Activated CD4-positive, alpha-beta T cell treated with anti-CD3 and anti-CD28 coated beads for 36 hours (primary cell): ENCODE data around the gene ACOX3. TPM values are rescaled to one million over a fixed set of nuclear protein-coding genes. Genes with fewer than 3 reads are reported as not detected.
"Not testable (repeated sequence)": the region's sequence is repeated elsewhere in the genome, so short reads cannot be mapped to it uniquely, and the experiment has no call there.

ENCODE experiments used
- ATAC-seq: fragments of 200-7000 bp; cut with Tn5 transposase; one replicate; pipeline ENCODE4 v1.10.0; 2021; ENCODE audit warnings: mild to moderate bottlenecking, moderate library complexity
- CTCF ChIA-PET: fragments of 350-600 bp; sonication (Branson Sonifier 250); formaldehyde crosslinking; loops from one replicate; lab custom pipeline; 2021; ENCODE audit warnings: antibody characterized with exemption; lab: Charles Lee
- POLR2A ChIA-PET: fragments of 350-600 bp; sonication (Branson Sonifier 250); formaldehyde crosslinking; loops from one replicate; lab custom pipeline; 2021; ENCODE audit warnings: antibody characterized with exemption, inconsistent platforms; lab: Charles Lee
- DNase-seq: peaks from one replicate; pipeline ENCODE4 v3.0.0-alpha.2; 2020
- H3K27ac Mint-ChIP-seq: one replicate; pipeline ENCODE4 v1.8.0; 2021; ENCODE audit warnings: mixed read lengths
- H3K27me3 Mint-ChIP-seq: one replicate; pipeline ENCODE4 v1.8.0; 2021; ENCODE audit warnings: mixed read lengths
- H3K36me3 Mint-ChIP-seq: one replicate; pipeline ENCODE4 v1.8.0; 2021; ENCODE audit warnings: low read depth, mixed read lengths
- H3K4me1 Mint-ChIP-seq: one replicate; pipeline ENCODE4 v1.8.0; 2021; ENCODE audit warnings: mixed read lengths
- H3K4me3 Mint-ChIP-seq: one replicate; pipeline ENCODE4 v1.8.0; 2021; ENCODE audit warnings: mild to moderate bottlenecking, moderate library complexity, mixed read lengths
- H3K9me3 Mint-ChIP-seq: one replicate; pipeline ENCODE4 v1.8.0; 2021; ENCODE audit warnings: low read depth, mixed read lengths
- intact Hi-C, 2 experiments: fragments of 100-400 bp; cut with DNase I in 1 of 2; cut with micrococcal nuclease in 1 of 2; formaldehyde crosslinking; loops; one replicate each; pipeline versions ENCODE4 v1.14.2 to v1.15.1; 2022 to 2024; cut with DNase I, micrococcal nuclease
- total RNA-seq, 2 experiments: library from RNA; stranded (reverse); gene quantifications; one replicate each; pipeline ENCODE4 v1.2.3, GENCODE V29; 2021

ACOX3 gene
- total RNA-seq, 2 experiments from 2014 or later: 20.5 to 29.3 TPM

- Mint-ChIP-seq H3K36me3 (no peaks in the 10 kb centered on the region), H3K9me3 (no peaks in the 10 kb centered on the region), H3K27me3 (no peaks in the 10 kb centered on the region), H3K27ac (no peak overlapping the region), H3K4me1 (no peaks in the 10 kb centered on the region), H3K4me3 (no peak overlapping the region)
- ATAC-seq: no peak
- CTCF ChIA-PET: no interaction called here
- no peak for DNase-seq
- POLR2A ChIA-PET: no interaction called here
- intact Hi-C loops: no loop called here
These were observed 93.5 kb downstream of the ACOX3 start for GRCh38 chr4:8346838-8347605.

DNA sequence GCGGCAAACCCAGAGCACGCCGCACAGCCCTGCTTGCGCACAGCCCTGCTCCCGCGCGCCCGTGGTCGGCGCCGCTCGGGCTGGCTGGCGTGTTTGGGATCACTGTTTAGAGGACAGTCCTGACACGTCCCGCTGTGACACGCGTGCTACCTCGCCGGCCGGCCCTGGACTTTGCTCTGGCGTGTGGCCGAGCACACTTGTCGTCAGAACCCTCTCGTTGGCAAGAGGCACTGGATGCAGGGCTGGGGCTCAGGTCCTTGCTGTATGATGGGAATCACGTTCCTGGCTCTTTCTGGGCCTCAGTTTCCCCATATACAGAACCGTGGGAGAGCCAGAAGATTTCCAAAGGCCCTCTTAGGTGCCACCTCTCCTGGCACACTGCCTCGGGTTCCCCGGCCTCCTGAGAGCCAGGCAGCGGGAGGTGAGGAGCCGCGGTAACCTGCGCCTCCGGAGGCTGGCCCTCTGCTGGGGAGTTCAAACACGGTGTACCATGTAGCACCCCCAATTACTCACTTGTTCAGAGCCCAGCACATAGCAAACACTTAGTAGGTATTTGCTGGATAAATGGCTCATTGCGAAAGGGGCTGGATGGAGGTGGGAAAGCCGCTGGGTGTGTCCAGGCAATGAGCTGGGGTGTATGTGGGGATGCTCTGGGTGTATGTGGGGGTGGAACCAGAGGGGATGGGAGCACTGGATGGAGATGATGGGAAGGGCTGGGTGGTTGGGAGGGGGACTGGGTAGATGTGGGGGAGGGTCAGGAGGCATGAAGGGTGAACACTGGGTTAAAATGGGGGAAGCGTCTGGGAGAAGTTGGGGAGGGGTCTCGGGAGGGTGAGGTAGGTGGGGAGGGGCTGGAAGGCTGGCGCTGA lies 94.3 kb downstream of the ACOX3 start:
- Mint-ChIP-seq H3K36me3 (no peaks in the 10 kb centered on the region), H3K27me3 (no peaks in the 10 kb centered on the region), H3K27ac (no peak overlapping the region), H3K4me1 (no peaks in the 10 kb centered on the region), H3K4me3 (no peak overlapping the region), H3K9me3 (no peaks in the 10 kb centered on the region)
- POLR2A ChIA-PET: no interaction called here
- DNase-seq (no peak), ATAC-seq (no peak)
- CTCF ChIA-PET: interaction anchor here (1.0 kb wide), 1 partner anchor 104 kb away, joined by 4 read pairs; no protein-coding TSS in a partner anchor
- intact Hi-C loops: no loop called here

DNA sequence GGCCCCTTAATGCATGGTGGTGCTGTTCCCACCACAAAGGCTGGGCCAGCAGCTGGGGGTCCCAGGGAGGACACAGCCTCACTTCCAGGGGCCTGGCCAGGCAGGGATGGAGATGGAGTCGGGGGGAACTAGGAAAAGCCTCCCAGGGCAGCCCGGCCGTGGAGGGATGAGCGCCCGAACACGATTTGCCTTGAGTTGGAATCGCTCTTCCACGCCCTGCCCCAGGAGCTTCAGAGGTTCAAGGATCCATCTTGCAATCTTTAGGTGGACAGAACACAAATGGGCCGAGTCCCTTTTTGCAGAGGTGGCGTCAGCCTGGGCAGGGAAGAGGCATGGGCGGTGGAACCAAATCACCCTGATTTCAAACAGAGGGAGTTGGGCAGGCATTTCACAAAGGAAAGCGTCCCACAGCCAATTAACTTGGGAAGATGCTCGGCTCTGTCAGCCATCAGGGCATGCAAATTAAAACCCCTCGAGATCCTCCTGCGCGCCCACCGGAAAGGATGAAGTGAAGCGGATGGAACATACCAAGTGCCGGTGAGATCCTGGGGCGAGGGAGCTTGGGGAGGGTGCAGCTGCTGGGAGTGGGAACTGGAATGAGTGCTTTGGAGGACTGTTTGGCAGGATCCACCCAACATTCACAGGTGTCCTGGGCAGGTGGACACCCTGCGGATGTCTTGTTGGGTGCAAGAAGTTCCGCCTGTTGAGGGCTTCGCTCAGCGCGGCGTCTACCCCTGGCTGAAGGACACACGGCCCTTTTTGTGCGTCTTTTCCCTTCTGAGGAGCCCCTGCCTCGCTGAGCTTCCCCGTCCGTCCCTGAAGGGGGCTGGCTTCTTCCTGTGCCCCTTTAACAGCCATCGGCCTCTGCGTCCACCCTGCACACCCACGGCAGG lies 95.2 kb downstream of the ACOX3 start:
- no peaks in the 10 kb centered on the region for H3K36me3 Mint-ChIP-seq
- DNase-seq (no peak), ATAC-seq (no peak)
- CTCF ChIA-PET: interaction anchor here (0.6 to 1.0 kb wide), 2 partner anchors 14 to 103 kb away, joined by 3 to 4 read pairs; no protein-coding TSS in a partner anchor
- H3K27ac Mint-ChIP-seq: no peak overlapping the region
- no peaks in the 10 kb centered on the region for H3K4me1 Mint-ChIP-seq
- no peaks in the 10 kb centered on the region for H3K27me3 Mint-ChIP-seq
- no peaks in the 10 kb centered on the region for H3K9me3 Mint-ChIP-seq
- H3K4me3 Mint-ChIP-seq: no peak overlapping the region
- POLR2A ChIA-PET: no interaction called here
- intact Hi-C loops: no loop called here

DNA sequence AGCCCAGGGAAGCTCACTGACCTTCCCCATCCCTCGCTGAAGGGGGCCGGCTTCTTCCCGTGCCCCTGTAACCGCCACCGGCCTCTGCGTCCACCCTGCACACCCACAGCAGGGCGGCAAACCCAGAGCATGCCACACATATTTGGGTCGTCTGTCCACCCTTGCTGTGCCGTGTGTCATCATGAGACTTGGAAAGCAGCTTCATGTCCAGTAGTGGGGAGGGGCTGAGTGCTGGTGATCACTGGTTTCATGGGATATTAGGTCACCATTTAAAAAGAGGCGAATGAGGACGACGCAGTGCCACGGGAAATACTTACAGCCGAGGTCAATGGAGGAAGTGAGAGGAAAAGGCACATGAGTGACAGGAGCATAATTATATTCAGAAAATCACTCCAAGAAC lies 96.1 kb downstream of the ACOX3 start:
- no peak for DNase-seq
- ChIA-PET POLR2A (no interaction called here), CTCF (no interaction called here)
- Mint-ChIP-seq H3K4me1 (no peaks in the 10 kb centered on the region), H3K27me3 (no peaks in the 10 kb centered on the region), H3K4me3 (no peak overlapping the region), H3K36me3 (no peaks in the 10 kb centered on the region), H3K27ac (no peak overlapping the region), H3K9me3 (no peaks in the 10 kb centered on the region)
- intact Hi-C loops: no loop called here
- ATAC-seq: no peak

GRCh38 chr4:8343967-8344331 lies 96.6 kb downstream of the ACOX3 start:
- Mint-ChIP-seq H3K27ac (no peak overlapping the region), H3K36me3 (no peaks in the 10 kb centered on the region), H3K27me3 (peaks cover 3% of the 10 kb centered on the region), H3K4me1 (no peaks in the 10 kb centered on the region), H3K9me3 (no peaks in the 10 kb centered on the region), H3K4me3 (no peak overlapping the region)
- CTCF ChIA-PET: no interaction called here
- intact Hi-C loops: no loop called here
- ATAC-seq (no peak), DNase-seq (no peak)
- POLR2A ChIA-PET: no interaction called here

- H3K4me3 Mint-ChIP-seq: no peak overlapping the region
- POLR2A ChIA-PET: no interaction called here
- H3K27ac Mint-ChIP-seq: no peak overlapping the region
- CTCF ChIA-PET: no interaction called here
- no peak for ATAC-seq
- peaks cover 3% of the 10 kb centered on the region for H3K27me3 Mint-ChIP-seq
- H3K36me3 Mint-ChIP-seq: no peaks in the 10 kb centered on the region
- no peaks in the 10 kb centered on the region for H3K4me1 Mint-ChIP-seq
- H3K9me3 Mint-ChIP-seq: no peaks in the 10 kb centered on the region
- no peak for DNase-seq
- intact Hi-C loops: no loop called here
These were observed 97.1 kb downstream of the ACOX3 start for GRCh38 chr4:8343262-8343966.

GRCh38 chr4:8342651-8343261 lies 97.8 kb downstream of the ACOX3 start:
- Mint-ChIP-seq H3K4me3 (no peak overlapping the region), H3K27me3 (peaks cover 3% of the 10 kb centered on the region), H3K9me3 (no peaks in the 10 kb centered on the region), H3K36me3 (no peaks in the 10 kb centered on the region), H3K27ac (no peak overlapping the region), H3K4me1 (no peaks in the 10 kb centered on the region)
- intact Hi-C loops: no loop called here
- POLR2A ChIA-PET: no interaction called here
- ATAC-seq (no peak), DNase-seq (no peak)
- CTCF ChIA-PET: interaction anchor here (0.6 kb wide), 1 partner anchor 76 kb away, joined by 3 read pairs; no protein-coding TSS in a partner anchor

DNA sequence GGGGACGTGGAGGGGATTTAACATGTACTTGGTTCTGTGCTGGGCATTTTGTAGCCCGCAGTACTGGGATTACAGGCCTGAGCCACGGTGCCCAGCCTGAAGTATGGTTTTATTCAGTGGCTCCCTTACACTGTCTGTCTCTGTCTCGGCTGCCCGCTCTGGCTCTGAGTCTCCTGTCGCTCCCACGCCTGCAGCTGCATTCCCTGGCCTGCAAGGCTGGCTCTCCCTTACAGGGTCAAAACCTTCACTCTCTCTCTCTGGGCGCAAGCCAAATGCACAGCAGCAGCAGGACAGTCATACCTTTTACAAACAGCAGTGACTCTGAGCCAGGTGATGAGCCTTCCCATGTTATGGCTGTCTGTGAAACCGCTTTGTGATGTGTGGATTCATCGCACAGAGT lies 98.8 kb downstream of the ACOX3 start:
- intact Hi-C loops: no loop called here
- no peaks in the 10 kb centered on the region for H3K4me1 Mint-ChIP-seq
- ATAC-seq (no peak), DNase-seq (no peak)
- peaks cover 3% of the 10 kb centered on the region for H3K27me3 Mint-ChIP-seq
- CTCF ChIA-PET: interaction anchor here (0.6 kb wide), 1 partner anchor 76 kb away, joined by 4 read pairs; no protein-coding TSS in a partner anchor
- no peaks in the 10 kb centered on the region for H3K36me3 Mint-ChIP-seq
- no peak overlapping the region for H3K4me3 Mint-ChIP-seq
- H3K27ac Mint-ChIP-seq: no peak overlapping the region
- POLR2A ChIA-PET: no interaction called here
- H3K9me3 Mint-ChIP-seq: peaks cover 2% of the 10 kb centered on the region

- DNase-seq, H3K27ac Mint-ChIP-seq, H3K4me3 Mint-ChIP-seq, ATAC-seq, POLR2A ChIA-PET, H3K4me1 Mint-ChIP-seq, H3K9me3 Mint-ChIP-seq, intact Hi-C loops, H3K27me3 Mint-ChIP-seq, H3K36me3 Mint-ChIP-seq: not testable (repeated sequence)
- CTCF ChIA-PET: interaction anchor here (0.6 kb wide), 1 partner anchor 76 kb away, joined by 4 read pairs; no protein-coding TSS in a partner anchor
These were observed 99.2 kb downstream of the ACOX3 start for GRCh38 chr4:8341281-8341680.

- ChIA-PET CTCF (no interaction called here), POLR2A (no interaction called here)
- Mint-ChIP-seq H3K9me3 (peaks cover 10% of the 10 kb centered on the region), H3K27me3 (peaks cover 3% of the 10 kb centered on the region), H3K36me3 (no peaks in the 10 kb centered on the region), H3K27ac (no peak overlapping the region), H3K4me3 (no peak overlapping the region), H3K4me1 (no peaks in the 10 kb centered on the region)
- ATAC-seq: no peak
- no peak for DNase-seq
- intact Hi-C loops: no loop called here
These were observed 99.7 kb downstream of the ACOX3 start for GRCh38 chr4:8340781-8341241.
